Measurements from ENCODE around the gene MLN.

MLN gene

DNA sequence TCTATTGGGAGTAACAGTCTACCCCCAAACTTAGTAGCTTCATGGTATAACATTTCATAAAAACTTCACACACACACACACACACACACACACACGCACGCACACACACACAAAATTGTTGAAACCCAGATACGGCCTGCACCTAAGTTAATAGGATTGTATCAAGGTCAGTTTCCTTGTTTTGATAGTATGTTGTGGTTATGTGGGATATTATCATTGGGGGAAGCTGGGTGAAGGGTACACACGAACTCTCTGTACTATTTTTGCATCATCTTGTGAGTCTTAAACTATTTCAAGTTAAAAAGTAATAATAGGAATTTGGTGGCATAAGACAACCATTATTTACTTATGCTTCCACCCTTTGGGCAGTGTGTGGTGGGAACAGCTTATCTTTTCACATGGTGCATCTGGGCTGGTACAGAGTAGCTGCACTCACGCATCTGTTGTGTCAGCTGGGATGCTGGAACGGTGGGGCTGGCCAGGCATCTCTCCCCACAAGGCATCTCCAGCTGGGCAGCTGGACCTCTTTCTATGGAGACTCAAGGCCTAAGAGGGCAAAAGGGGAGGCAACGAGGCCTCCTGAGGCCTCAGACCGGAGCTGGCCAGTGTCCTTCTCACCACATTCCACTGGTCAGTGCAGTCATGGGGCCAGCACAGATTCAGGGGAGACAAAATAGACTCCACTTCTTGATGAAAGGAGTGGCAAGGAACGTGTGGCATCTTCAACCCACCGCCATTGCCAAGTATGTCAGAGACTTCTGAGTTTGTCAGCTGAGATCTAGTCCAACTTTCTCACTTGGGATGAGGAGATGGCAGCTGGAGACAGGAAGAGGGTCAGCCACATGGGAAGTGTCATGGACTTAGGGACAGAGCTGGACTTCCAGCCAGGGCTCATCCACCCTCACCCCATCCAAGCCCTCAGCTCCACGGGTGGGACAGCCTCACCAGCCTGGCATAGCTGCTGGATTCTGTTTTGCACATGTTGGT lies 36.6 kb downstream of the MLN start:
- Histone ChIP-seq H3K27ac (ENCODE audit: low read depth, low read length, poor library complexity, severe bottlenecking) (no peak overlapping the region), H3K36me3 (ENCODE audit: insufficient read depth, low read length) (peaks cover 4% of the 10 kb centered on the region), H3K9me3 (ENCODE audit: low read length) (no peaks in the 10 kb centered on the region), H3K9ac (ENCODE audit: low read length) (no peak overlapping the region), H3K9me2 (ENCODE audit: low read depth, low read length) (no peaks in the 10 kb centered on the region), H3K4me1 (ENCODE audit: insufficient read depth, low read length, severe bottlenecking) (no peaks in the 10 kb centered on the region), H2AFZ (ENCODE audit: low read length) (no peak overlapping the region), H3K4me2 (ENCODE audit: low read length) (no peak overlapping the region), H3F3A (ENCODE audit: insufficient read depth, low read length) (no peaks in the 10 kb centered on the region), H3K27me3 (ENCODE audit: insufficient read depth, low read length) (peaks cover 3% of the 10 kb centered on the region), H4K20me1 (ENCODE audit: insufficient read depth, low read length) (no peaks in the 10 kb centered on the region), H3K79me2 (ENCODE audit: insufficient read depth, low read length) (no peaks in the 10 kb centered on the region), H3K4me3 (ENCODE audit: low read depth, low read length, poor library complexity, severe bottlenecking) (no peak overlapping the region)
- TF ChIP-seq EZH2 (IDR thresholded peaks at IDR 0.05; ENCODE audit: borderline replicate concordance, low read length), result no peak
- TF ChIP-seq, protein P1, sequence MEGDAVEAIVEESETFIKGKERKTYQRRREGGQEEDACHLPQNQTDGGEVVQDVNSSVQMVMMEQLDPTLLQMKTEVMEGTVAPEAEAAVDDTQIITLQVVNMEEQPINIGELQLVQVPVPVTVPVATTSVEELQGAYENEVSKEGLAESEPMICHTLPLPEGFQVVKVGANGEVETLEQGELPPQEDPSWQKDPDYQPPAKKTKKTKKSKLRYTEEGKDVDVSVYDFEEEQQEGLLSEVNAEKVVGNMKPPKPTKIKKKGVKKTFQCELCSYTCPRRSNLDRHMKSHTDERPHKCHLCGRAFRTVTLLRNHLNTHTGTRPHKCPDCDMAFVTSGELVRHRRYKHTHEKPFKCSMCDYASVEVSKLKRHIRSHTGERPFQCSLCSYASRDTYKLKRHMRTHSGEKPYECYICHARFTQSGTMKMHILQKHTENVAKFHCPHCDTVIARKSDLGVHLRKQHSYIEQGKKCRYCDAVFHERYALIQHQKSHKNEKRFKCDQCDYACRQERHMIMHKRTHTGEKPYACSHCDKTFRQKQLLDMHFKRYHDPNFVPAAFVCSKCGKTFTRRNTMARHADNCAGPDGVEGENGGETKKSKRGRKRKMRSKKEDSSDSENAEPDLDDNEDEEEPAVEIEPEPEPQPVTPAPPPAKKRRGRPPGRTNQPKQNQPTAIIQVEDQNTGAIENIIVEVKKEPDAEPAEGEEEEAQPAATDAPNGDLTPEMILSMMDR (IDR thresholded peaks at IDR 0.05; ENCODE audit: low read length), result no peak

DNA sequence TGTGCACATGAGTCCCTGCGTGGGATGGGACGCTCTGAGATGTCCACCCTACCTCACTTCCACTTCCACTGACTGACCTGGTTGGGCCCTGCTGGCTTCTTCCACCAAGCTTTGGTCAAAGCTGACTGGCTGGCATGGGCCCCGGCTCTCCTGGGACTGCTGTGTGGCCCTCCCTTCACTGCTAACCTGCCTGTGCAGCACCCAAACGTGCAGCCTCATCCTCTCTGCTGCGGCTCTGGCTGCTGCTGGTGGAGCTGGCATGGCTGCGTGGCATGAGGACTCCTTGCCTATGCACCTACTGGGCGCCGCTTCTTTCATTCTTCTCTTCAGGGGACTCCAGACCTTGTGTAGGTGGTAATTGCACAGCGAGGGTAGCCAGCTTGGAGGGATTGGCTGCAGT lies 38.4 kb downstream of the MLN start:
- Histone ChIP-seq H3K9me2 (ENCODE audit: low read depth, low read length) (no peaks in the 10 kb centered on the region), H3K27me3 (ENCODE audit: insufficient read depth, low read length) (peaks cover 3% of the 10 kb centered on the region), H3K4me1 (ENCODE audit: insufficient read depth, low read length, severe bottlenecking) (no peaks in the 10 kb centered on the region), H3K27ac (ENCODE audit: low read depth, low read length, poor library complexity, severe bottlenecking) (no peak overlapping the region), H3K4me2 (ENCODE audit: low read length) (no peak overlapping the region), H2AFZ (ENCODE audit: low read length) (no peak overlapping the region), H3K36me3 (ENCODE audit: insufficient read depth, low read length) (no peaks in the 10 kb centered on the region), H3K9me3 (ENCODE audit: low read length) (no peaks in the 10 kb centered on the region), H3F3A (ENCODE audit: insufficient read depth, low read length) (no peaks in the 10 kb centered on the region), H3K9ac (ENCODE audit: low read length) (no peak overlapping the region), H4K20me1 (ENCODE audit: insufficient read depth, low read length) (no peaks in the 10 kb centered on the region), H3K4me3 (ENCODE audit: low read depth, low read length, poor library complexity, severe bottlenecking) (no peak overlapping the region), H3K79me2 (ENCODE audit: insufficient read depth, low read length) (no peaks in the 10 kb centered on the region)
- TF ChIP-seq, protein P1 (IDR thresholded peaks at IDR 0.05; ENCODE audit: low read length), result no peak
- TF ChIP-seq EZH2 (IDR thresholded peaks at IDR 0.05; ENCODE audit: borderline replicate concordance, low read length), result no peak

DNA sequence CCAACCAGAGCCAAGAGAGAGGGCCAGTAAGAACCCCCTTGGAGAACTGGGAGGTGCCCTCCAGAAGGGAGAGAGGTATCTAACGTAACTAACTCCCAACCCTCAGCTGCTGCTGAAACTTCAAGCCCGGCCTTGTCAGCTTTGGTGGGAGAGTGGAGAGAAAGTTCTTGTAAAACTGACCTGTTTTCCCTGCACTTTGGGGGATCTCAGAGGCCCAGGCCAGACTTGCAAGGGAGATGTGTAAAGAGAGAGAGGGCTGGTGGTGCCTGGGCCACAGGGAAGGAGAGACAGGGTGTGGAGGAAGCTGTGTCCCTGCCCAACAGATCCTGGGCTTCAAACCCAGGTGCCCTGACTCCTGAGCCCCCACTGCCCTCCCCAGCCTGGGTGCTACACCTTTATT lies 39.8 kb downstream of the MLN start:
- Histone ChIP-seq H3K9me3 (ENCODE audit: low read length) (no peaks in the 10 kb centered on the region), H3K36me3 (ENCODE audit: insufficient read depth, low read length) (no peaks in the 10 kb centered on the region), H4K20me1 (ENCODE audit: insufficient read depth, low read length) (no peaks in the 10 kb centered on the region), H3K4me2 (ENCODE audit: low read length) (no peak overlapping the region), H3K4me1 (ENCODE audit: insufficient read depth, low read length, severe bottlenecking) (no peaks in the 10 kb centered on the region), H3K9me2 (ENCODE audit: low read depth, low read length) (no peaks in the 10 kb centered on the region), H3K4me3 (ENCODE audit: low read depth, low read length, poor library complexity, severe bottlenecking) (no peak overlapping the region), H2AFZ (ENCODE audit: low read length) (no peak overlapping the region), H3K9ac (ENCODE audit: low read length) (no peak overlapping the region), H3F3A (ENCODE audit: insufficient read depth, low read length) (no peaks in the 10 kb centered on the region), H3K27me3 (ENCODE audit: insufficient read depth, low read length) (peaks cover 6% of the 10 kb centered on the region), H3K27ac (ENCODE audit: low read depth, low read length, poor library complexity, severe bottlenecking) (no peak overlapping the region), H3K79me2 (ENCODE audit: insufficient read depth, low read length) (no peaks in the 10 kb centered on the region)
- TF ChIP-seq, protein P1 (IDR thresholded peaks at IDR 0.05; ENCODE audit: low read length), result no peak
- no peak for TF ChIP-seq EZH2 (IDR thresholded peaks at IDR 0.05; ENCODE audit: borderline replicate concordance, low read length)
